Loucy (cell line): ENCODE results near the gene RBAK.

ENCODE experiments used
- H2AFZ ChIP-seq: fragments of 200-600 bp; sonication (generic); 2 replicates; pipeline ENCODE4 v1.6.0; 2016; ENCODE audit warnings: antibody characterized with exemption, mild to moderate bottlenecking, low read length, moderate library complexity
- H3F3A ChIP-seq: fragments of 200-600 bp; 2 replicates; pipeline ENCODE4 v1.6.0; 2016; ENCODE audit warnings: antibody characterized with exemption, low read depth, mild to moderate bottlenecking
- H3K27me3 ChIP-seq: fragments of 200-600 bp; sonication (generic); 2 replicates; pipeline ENCODE4 v1.6.1; 2014; ENCODE audit warnings: low read length, mild to moderate bottlenecking; ENCODE audit not compliant: insufficient read depth, poor library complexity, severe bottlenecking
- H3K36me3 ChIP-seq: fragments of 200-600 bp; sonication (generic); 2 replicates; pipeline ENCODE4 v1.6.1; 2016; ENCODE audit warnings: low read length; ENCODE audit not compliant: insufficient read depth
- H3K4me1 ChIP-seq: fragments of 200-600 bp; sonication (generic); 2 replicates; pipeline ENCODE4 v1.5.1; 2014; ENCODE audit warnings: low read length, mild to moderate bottlenecking; ENCODE audit not compliant: insufficient read depth, poor library complexity, severe bottlenecking
- H3K4me2 ChIP-seq: fragments of 200-600 bp; sonication (generic); 2 replicates; pipeline ENCODE4 v1.6.0; 2014; ENCODE audit warnings: antibody characterized with exemption, low read length, low read depth, mild to moderate bottlenecking; ENCODE audit not compliant: poor library complexity, severe bottlenecking
- H3K4me3 ChIP-seq: fragments of 200-600 bp; sonication (generic); 2 replicates; pipeline ENCODE4 v1.5.1; 2014; ENCODE audit warnings: low read length, mild to moderate bottlenecking, mixed read lengths; ENCODE audit not compliant: poor library complexity, severe bottlenecking
- H3K79me2 ChIP-seq: fragments of 200-600 bp; sonication (generic); 2 replicates; pipeline ENCODE4 v1.6.1; 2014; ENCODE audit warnings: low read length; ENCODE audit not compliant: insufficient read depth
- H3K9ac ChIP-seq: fragments of 200-600 bp; sonication (generic); 2 replicates; pipeline ENCODE4 v1.6.0; 2014; ENCODE audit warnings: mild to moderate bottlenecking, low read depth, low read length, moderate library complexity; ENCODE audit not compliant: poor library complexity, severe bottlenecking
- H3K9me2 ChIP-seq: fragments of 200-600 bp; sonication (generic); replicated peaks from 2 replicates; pipeline ENCODE4 v1.6.1; 2016; ENCODE audit warnings: low read depth, low read length, mixed read lengths
- H3K9me3 ChIP-seq: fragments of 200-600 bp; sonication (generic); 2 replicates; pipeline ENCODE4 v1.6.1; 2014; ENCODE audit warnings: mild to moderate bottlenecking, antibody characterized with exemption, low read length, low read depth; ENCODE audit not compliant: insufficient read depth
- H4K20me1 ChIP-seq: fragments of 200-600 bp; sonication (generic); 2 replicates; pipeline ENCODE4 v1.6.0; 2014; ENCODE audit warnings: antibody characterized with exemption, low read length, mild to moderate bottlenecking; ENCODE audit not compliant: insufficient read depth, poor library complexity, severe bottlenecking
- EZH2phosphoT487 ChIP-seq: fragments of 200-600 bp; IDR thresholded peaks from 2 replicates; pipeline ENCODE4 v1.6.1; 2018; ENCODE audit warnings: antibody characterized with exemption, mild to moderate bottlenecking, moderate library complexity, borderline replicate concordance
- TF ChIP-seq, protein P1 (sequence below): fragments of 200-600 bp; sonication (generic); conservative IDR thresholded peaks from 2 replicates; pipeline ENCODE4 v1.5.1; 2014; ENCODE audit warnings: mild to moderate bottlenecking, antibody characterized with exemption, low read length

The RBAK gene

DNA sequence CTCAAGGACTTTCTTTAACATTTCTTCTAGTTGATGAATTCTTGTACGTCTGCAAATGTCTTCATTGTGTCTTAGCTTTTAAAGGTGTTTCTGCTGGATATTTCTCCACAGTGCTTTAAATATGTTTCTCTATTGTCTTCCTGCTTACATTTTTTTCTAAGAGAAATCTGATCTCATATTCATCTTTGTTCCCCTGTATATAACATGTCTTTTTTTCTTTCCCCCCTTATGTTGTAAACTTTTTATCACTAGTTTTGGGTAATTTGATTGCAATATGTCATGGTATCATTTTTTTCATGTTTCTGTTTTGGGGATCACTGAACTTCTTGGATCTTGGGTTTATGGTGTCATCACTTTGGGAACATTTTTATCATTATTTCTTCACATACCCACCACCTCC, 7.5 kb downstream of the RBAK start:
- no peaks in the 10 kb centered on the region for H4K20me1 ChIP-seq
- H3K27me3 ChIP-seq = no peaks in the 10 kb centered on the region
- H3K4me1 ChIP-seq = no peaks in the 10 kb centered on the region
- no peak overlapping the region for H3K9ac ChIP-seq
- H3K9me3 ChIP-seq = peaks cover 19% of the 10 kb centered on the region; the same call in 1 of the 2 replicates
- H3K4me2 ChIP-seq = no peak overlapping the region
- H2AFZ ChIP-seq = no peak overlapping the region
- TF ChIP-seq EZH2phosphoT487 = no peak
- TF ChIP-seq, protein P1, sequence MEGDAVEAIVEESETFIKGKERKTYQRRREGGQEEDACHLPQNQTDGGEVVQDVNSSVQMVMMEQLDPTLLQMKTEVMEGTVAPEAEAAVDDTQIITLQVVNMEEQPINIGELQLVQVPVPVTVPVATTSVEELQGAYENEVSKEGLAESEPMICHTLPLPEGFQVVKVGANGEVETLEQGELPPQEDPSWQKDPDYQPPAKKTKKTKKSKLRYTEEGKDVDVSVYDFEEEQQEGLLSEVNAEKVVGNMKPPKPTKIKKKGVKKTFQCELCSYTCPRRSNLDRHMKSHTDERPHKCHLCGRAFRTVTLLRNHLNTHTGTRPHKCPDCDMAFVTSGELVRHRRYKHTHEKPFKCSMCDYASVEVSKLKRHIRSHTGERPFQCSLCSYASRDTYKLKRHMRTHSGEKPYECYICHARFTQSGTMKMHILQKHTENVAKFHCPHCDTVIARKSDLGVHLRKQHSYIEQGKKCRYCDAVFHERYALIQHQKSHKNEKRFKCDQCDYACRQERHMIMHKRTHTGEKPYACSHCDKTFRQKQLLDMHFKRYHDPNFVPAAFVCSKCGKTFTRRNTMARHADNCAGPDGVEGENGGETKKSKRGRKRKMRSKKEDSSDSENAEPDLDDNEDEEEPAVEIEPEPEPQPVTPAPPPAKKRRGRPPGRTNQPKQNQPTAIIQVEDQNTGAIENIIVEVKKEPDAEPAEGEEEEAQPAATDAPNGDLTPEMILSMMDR = no peak
- no peak overlapping the region for H3K4me3 ChIP-seq
- no peaks in the 10 kb centered on the region for H3F3A ChIP-seq
- no peaks in the 10 kb centered on the region for H3K9me2 ChIP-seq
- H3K36me3 ChIP-seq = peaks cover 54% of the 10 kb centered on the region; the same call in 1 of the 2 replicates
- peaks cover 42% of the 10 kb centered on the region for H3K79me2 ChIP-seq

GRCh38 chr7:5063698-5064097, 18.0 kb downstream of the RBAK start:
- Histone ChIP-seq H3K4me3 (no peak overlapping the region), H3K27me3 (peaks cover 20% of the 10 kb centered on the region), H3K4me2 (no peak overlapping the region), H3K9me3 (peaks cover 84% of the 10 kb centered on the region), H3F3A (no peaks in the 10 kb centered on the region), H3K9ac (no peak overlapping the region), H3K9me2 (no peaks in the 10 kb centered on the region), H3K36me3 (peaks cover 74% of the 10 kb centered on the region), H3K79me2 (no peaks in the 10 kb centered on the region), H4K20me1 (no peaks in the 10 kb centered on the region), H3K4me1 (no peaks in the 10 kb centered on the region), H2AFZ (no peak overlapping the region)
- TF ChIP-seq, protein P1 = no peak
- TF ChIP-seq EZH2phosphoT487 = no peak

GRCh38 chr7:5064391-5065106, 18.9 kb downstream of the RBAK start:
- H3K9me2 ChIP-seq = no peaks in the 10 kb centered on the region
- H3K36me3 ChIP-seq = peaks cover 65% of the 10 kb centered on the region
- H3K4me1 ChIP-seq = no peaks in the 10 kb centered on the region
- H3K4me2 ChIP-seq = no peak overlapping the region
- H2AFZ ChIP-seq = no peak overlapping the region
- H3F3A ChIP-seq = no peaks in the 10 kb centered on the region
- H4K20me1 ChIP-seq = no peaks in the 10 kb centered on the region
- H3K4me3 ChIP-seq = no peak overlapping the region
- no peak for TF ChIP-seq EZH2phosphoT487
- TF ChIP-seq, protein P1 = no peak
- H3K79me2 ChIP-seq = no peaks in the 10 kb centered on the region
- peaks cover 88% of the 10 kb centered on the region for H3K9me3 ChIP-seq
- no peak overlapping the region for H3K9ac ChIP-seq
- H3K27me3 ChIP-seq = peaks cover 20% of the 10 kb centered on the region
